NCI-H524 treated with DMSO at 0.1 percent for 48 hours (cell line): ENCODE results near the gene IGFBP5.

Source experiments
- DNase-seq: peaks from one replicate; lab custom pipeline; 2025; lab: John Stamatoyannopoulos, UW

The IGFBP5 gene

GRCh38 chr2:216695401-216695821 is at the start of gene IGFBP5:
Gene IGFBP5 (minus strand): TSS chr2:216695549. CDS start chr2:216694775, 774 bp downstream.
- DNase-seq: peak; percentile 63

DNA sequence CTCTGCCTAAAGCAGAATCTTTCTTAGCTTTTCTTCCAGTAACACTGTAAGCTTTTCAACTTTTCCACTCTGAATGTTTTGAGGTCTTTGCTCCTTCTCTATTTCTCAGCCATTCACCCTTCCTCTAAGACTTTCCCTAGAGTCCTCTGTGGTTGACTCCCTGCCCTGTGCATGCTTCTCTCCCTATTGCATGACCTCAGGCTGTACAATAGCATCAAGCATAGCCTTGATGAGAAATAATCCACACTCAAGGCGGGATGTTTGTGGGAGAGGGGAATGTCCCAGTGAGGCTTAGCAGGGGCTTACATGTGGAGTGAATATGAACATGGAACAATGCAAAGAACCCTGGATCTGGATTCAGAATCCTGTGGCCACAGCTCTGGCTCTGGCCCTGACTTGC is 48.4 kb upstream of the IGFBP5 start:
- no peak for DNase-seq

GRCh38 chr2:216742411-216742810 is 47.1 kb upstream of the IGFBP5 start:
- DNase-seq: no peak

DNA sequence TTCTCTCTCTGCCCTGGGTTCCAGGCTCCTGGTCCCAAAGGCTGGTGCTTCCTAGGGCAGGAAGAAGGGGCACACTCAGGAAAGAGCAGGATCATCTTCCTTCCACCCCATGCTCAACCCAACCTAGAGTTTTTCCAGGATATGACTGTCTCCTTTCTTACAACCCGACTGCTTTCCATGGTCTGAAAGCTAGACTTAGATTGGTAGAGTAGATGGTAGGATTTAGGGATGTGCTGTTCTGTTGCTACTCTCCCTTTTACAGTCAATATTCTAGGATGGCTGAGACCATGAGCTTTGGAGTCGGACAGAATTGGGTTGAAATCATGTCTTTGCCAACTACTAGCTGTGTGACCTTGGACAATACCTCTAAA is 45.9 kb upstream of the IGFBP5 start:
- DNase-seq: no peak

- DNase-seq: no peak
Measured at GRCh38 chr2:216740557-216741222, 45.3 kb upstream of the IGFBP5 start.

- peak; percentile 59 for DNase-seq
Measured at GRCh38 chr2:216739035-216739434, 43.7 kb upstream of the IGFBP5 start.

DNA sequence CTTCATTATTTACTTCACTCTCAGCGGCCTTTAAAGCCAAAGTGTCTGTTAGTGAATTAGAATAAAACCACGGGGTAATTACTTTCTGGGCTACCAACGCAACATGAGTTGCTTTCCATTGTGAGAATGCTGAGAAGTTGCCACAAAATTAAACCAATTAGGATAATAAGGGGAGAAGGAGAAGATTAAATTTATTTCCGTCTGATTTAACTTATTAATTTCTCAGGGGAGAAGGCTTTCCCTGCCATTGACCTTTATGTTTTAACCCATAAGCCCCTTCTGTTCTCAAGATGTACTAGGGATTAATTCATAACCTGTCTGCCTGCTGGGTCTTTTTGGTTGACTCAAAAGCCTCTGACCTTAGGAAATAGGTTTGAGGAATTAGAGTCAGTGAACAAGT is 42.3 kb upstream of the IGFBP5 start:
- peak; percentile 85 for DNase-seq

- DNase-seq: peak; percentile 95
Measured at GRCh38 chr2:216736326-216736725, 41.0 kb upstream of the IGFBP5 start.

DNA sequence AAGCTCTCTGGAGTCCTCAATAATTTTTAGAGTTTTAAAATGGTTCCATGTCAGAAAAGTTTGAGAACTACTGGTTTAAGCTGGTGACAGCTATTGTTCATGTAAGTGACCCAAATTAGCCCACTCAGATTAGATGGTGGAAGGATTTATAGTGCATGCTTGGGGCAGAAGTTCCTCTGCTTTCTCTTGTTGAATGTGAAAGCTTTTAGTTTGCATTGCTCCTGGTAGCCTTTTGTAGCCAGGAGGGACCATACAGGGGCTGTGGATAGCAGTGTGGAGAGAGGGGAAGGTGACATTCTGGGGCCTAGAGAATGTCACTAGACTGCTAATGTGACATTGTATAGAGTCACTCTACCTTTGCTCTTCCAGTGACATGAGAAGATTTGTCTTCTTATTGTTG is 40.3 kb upstream of the IGFBP5 start:
- no peak for DNase-seq

DNA sequence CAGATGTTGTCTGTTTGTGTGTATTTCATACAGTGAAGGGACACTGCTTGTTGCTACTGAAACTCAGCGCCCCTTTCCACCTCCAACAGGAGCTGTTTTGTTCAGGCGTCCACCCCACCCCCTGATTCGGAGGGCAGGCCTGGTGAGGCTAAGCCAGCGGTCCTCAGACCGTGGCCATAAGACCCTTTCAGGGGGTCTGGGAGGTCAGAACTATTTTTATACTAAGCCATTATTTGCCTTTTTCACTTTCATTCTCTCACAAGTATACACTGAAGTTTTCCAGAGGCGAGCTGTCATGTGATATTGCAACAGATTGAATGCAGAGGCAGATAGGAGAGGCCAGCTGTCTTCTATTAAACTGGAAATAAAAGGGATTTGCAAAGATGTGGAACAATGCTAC is 39.7 kb upstream of the IGFBP5 start:
- peak; percentile 14 for DNase-seq

DNA sequence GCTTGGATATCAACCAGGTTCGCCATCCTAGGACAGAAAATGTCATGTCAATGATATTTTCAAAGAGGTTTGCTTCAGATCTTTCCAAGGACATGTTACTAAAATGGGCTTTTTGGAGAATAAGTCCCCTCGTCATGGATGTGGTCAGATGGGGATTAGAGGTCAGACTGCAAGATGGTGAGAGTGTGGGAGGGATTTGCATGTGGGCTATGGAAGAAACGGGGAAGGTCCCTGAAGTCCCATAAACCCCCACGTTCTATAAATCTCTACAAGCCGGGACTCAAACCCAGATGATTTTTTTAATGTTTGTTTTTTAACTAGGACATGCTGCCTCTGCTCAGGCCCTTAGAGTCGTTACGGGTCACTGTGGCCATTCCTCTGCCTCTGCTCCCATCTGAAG is 37.7 kb upstream of the IGFBP5 start:
- no peak for DNase-seq

DNA sequence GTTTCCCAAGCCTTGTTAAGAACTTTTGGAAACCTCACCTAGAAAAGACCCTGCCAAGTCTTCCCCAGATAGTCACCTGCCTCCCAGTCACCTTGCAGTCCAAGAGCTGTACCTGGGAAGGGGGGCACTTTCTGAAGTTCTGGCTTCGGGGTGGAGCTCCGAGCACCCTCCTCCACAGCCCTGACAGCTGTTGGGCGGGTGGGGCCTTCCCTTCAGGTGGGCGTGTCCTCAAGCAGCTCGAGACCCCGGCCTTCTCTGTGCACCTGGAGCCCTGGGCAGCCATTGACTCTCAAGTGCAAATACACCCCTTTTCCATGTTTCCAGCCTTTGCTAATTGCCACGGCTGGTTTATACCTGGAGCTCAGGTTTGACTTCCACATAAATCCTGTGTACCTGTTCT is 37.0 kb upstream of the IGFBP5 start:
- no peak for DNase-seq

GRCh38 chr2:216731465-216731864 is 36.1 kb upstream of the IGFBP5 start:
- no peak for DNase-seq

- no peak for DNase-seq
Measured at GRCh38 chr2:216730871-216731270, 35.5 kb upstream of the IGFBP5 start.

- no peak for DNase-seq
Measured at GRCh38 chr2:216727346-216728122, 32.2 kb upstream of the IGFBP5 start.

GRCh38 chr2:216724190-216724589 is 28.8 kb upstream of the IGFBP5 start:
- DNase-seq: no peak

DNA sequence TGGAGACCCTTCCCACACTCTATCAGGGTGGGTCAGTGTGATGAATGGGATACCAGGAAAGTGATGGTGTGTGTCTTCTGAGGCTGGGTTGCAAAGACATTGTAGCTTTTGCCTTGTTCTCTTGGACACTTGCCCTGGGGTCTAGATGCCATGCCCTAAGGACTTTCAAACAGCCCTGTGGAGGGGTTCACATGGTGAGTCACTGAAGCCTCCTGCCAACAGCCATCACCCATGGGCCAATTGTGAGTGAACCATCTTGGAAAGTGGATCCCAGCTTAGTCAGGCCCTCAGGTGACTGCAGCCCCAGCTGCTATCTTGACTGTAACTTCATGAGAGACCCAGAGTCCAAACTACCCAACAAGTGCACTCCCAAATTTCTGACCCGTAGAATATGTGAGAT is 25.8 kb upstream of the IGFBP5 start:
- no peak for DNase-seq

- DNase-seq: no peak
Measured at GRCh38 chr2:216720722-216721121, 25.4 kb upstream of the IGFBP5 start.

GRCh38 chr2:216717907-216718615 is 22.7 kb upstream of the IGFBP5 start:
- no peak for DNase-seq

DNA sequence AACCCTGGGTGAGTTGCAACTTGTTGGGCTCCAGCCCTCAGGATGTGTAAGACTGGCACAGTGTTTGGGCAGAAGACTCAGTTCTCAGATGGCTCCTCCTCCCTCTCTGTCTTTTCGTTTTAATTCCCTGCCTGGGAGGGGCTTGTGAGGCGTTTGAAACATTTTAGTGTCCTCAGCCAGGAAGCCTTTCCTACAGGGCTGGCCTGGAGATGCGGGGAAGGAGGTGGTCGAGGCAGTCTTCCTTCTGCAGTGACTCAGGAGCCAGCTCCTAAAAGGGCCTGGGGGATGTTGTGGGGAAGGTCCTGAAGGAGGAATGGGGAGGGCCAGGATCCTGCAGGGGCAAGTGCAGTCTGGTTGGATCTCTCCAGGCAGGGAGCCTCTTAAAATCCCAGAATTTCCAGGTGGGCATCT is 22.1 kb upstream of the IGFBP5 start:
- no peak for DNase-seq

DNA sequence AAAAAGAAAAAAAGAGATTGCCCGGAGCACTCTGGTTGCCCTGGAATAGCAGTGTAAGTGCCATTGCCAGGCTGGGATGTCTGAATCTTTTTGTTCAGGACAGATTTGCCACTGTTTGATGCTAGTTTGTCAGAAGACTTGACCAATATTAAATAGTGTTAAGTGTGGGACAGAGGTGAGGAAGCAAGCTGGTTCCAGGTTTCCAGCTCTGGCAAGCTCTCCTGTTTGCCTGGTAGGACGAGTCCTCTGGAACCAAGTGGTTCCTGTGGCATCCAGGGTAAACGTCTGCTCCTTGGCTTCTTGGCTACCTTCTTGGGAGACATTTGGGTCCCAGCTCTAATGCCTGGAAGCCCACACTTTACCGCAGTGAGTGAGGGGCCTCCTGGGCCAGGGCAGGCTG is 20.8 kb upstream of the IGFBP5 start:
- no peak for DNase-seq

DNA sequence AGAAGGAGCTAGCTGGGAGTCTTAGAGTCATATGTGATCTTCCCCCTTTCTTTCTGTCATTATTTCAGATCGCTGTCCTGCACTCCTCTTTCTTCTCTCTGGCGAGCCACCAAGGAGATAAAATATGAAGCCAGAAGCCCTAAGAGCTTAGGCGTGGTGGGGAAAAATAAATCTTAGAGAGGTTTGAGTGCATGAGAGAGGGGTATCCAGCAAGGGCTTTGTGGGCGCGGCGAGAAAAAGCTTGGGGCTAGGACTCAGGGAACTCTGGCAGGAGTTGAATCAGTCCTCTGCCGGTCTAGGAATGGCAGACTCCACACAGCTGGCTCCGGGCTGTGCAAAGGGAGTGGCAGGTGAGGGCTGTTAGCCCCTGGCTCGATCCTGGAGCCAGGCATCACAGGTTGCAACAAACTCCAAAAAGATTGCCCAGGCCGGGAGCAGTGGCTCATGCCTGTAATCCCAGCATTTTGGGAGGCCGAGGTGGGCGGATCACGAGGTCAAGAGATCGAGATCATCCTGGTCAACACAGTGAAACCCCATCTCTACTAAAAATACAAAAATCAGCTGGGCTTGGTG is 20.1 kb upstream of the IGFBP5 start:
- DNase-seq: no peak

DNA sequence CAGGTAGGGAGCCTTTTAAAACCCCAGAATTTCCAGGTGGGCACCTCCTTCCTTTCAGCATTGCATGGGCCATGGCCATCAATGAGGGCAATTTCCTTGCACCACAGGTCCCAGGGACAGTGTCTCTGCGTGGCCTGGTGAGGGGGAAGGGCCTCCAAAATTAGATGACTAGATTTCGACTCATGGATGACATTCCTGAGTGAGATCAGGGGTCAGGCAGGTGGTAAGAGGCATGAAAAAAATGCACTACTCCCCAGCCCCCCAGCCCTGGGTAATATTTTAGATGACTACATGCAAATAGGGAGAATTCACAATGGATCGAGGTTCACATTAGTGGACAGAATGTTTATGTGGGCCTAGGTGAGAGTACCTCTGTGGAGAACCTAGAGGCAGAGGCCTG is 19.0 kb upstream of the IGFBP5 start:
- DNase-seq: no peak
